Effector memory CD8-positive, alpha-beta T cell (primary cell): ENCODE measurements around the gene PLAC1.

ENCODE experiments used
- ATAC-seq: fragments of 150-1000 bp; cut with Tn5 transposase; replicated peaks from 2 replicates; pipeline ENCODE4 v1.10.0; 2021; ENCODE audit warnings: mild to moderate bottlenecking, moderate library complexity
- DNase-seq, 3 experiments: peaks; one replicate each; pipeline ENCODE4 v3.0.0; 2021
- H3K27ac Mint-ChIP-seq, 2 donors: one replicate each; pipeline ENCODE4 v1.8.0; 2022; ENCODE audit warnings: mild to moderate bottlenecking in 2 of 2, mixed read lengths in 2 of 2, moderate library complexity in 2 of 2
- H3K27me3 Mint-ChIP-seq, 2 donors: one replicate each; pipeline ENCODE4 v1.8.0; 2022; ENCODE audit warnings: mixed read lengths in 2 of 2
- H3K36me3 Mint-ChIP-seq: one replicate; pipeline ENCODE4 v1.8.0; 2022; ENCODE audit warnings: mild to moderate bottlenecking, moderate library complexity, mixed read lengths; ENCODE audit not compliant: insufficient read depth
- H3K4me1 Mint-ChIP-seq, 2 donors: one replicate each; pipeline ENCODE4 v1.8.0; 2022; ENCODE audit warnings: low read depth in 2 of 2, mixed read lengths in 2 of 2
- H3K4me3 Mint-ChIP-seq, 2 donors: one replicate each; pipeline ENCODE4 v1.8.0; 2022; ENCODE audit warnings: mild to moderate bottlenecking in 2 of 2, mixed read lengths in 2 of 2, moderate library complexity in 2 of 2
- H3K9me3 Mint-ChIP-seq, 2 donors: one replicate each; pipeline ENCODE4 v1.8.0; 2022; ENCODE audit warnings: mixed read lengths in 2 of 2
- total RNA-seq, 9 experiments: gene quantifications; one replicate each; lab custom pipeline; 2026; lab: John Stamatoyannopoulos, UW

PLAC1 gene
- 0 to 1.6 (median 0) reads per million in 9 experiments for total RNA-seq

- Mint-ChIP-seq H3K27me3 (peaks cover 11 to 15% of the 10 kb centered on the region in 2 donors), H3K4me1 (peaks cover 0 to 2% of the 10 kb centered on the region in 2 donors), H3K27ac (peak within 1 kb of the TSS in 1 of 2 donors; percentile 72), H3K4me3 (no peak within 1 kb of the TSS), H3K9me3 (no peaks in the 10 kb centered on the region), H3K36me3 (no peaks in the 10 kb centered on the region)
- DNase-seq, result no peak
- ATAC-seq, result no peak
Observed at GRCh38 chrX:134658002-134658759, at the start of gene PLAC1. Gene PLAC1, minus strand, starts transcription at chrX:134658471. Its CDS starts 91,789 bp downstream, at chrX:134566682.

- Mint-ChIP-seq H3K9me3 (no peaks in the 10 kb centered on the region), H3K27ac (no peak overlapping the region), H3K4me1 (no peaks in the 10 kb centered on the region), H3K36me3 (no peaks in the 10 kb centered on the region), H3K27me3 (peaks cover 4% of the 10 kb centered on the region in 2 donors), H3K4me3 (no peak overlapping the region)
- no peak for DNase-seq
- no peak for ATAC-seq
Observed at GRCh38 chrX:134706138-134706537, 47.9 kb upstream of the PLAC1 start.

- Mint-ChIP-seq H3K4me3 (no peak overlapping the region), H3K27ac (no peak overlapping the region), H3K27me3 (peaks cover 22 to 25% of the 10 kb centered on the region in 2 donors), H3K9me3 (no peaks in the 10 kb centered on the region), H3K36me3 (no peaks in the 10 kb centered on the region), H3K4me1 (no peaks in the 10 kb centered on the region)
- ATAC-seq (no peak), DNase-seq (no peak)
Observed at GRCh38 chrX:134695999-134696398, 37.7 kb upstream of the PLAC1 start.

- no peaks in the 10 kb centered on the region for H3K4me1 Mint-ChIP-seq
- H3K4me3 Mint-ChIP-seq, result no peak overlapping the region
- no peak overlapping the region for H3K27ac Mint-ChIP-seq
- ATAC-seq, result no peak
- H3K27me3 Mint-ChIP-seq, result peaks cover 10 to 15% of the 10 kb centered on the region in 2 donors
- no peaks in the 10 kb centered on the region for H3K36me3 Mint-ChIP-seq
- DNase-seq, result no peak
- no peaks in the 10 kb centered on the region for H3K9me3 Mint-ChIP-seq
Observed at GRCh38 chrX:134694333-134695322, 36.4 kb upstream of the PLAC1 start.

GRCh38 chrX:134693644-134694043 is 35.4 kb upstream of the PLAC1 start:
- ATAC-seq (no peak), DNase-seq (no peak)
- H3K36me3 Mint-ChIP-seq, result no peaks in the 10 kb centered on the region
- H3K27me3 Mint-ChIP-seq, result peaks cover 7 to 9% of the 10 kb centered on the region in 2 donors
- H3K4me1 Mint-ChIP-seq, result no peaks in the 10 kb centered on the region
- H3K4me3 Mint-ChIP-seq, result no peak overlapping the region
- H3K27ac Mint-ChIP-seq, result no peak overlapping the region
- no peaks in the 10 kb centered on the region for H3K9me3 Mint-ChIP-seq

- no peak for DNase-seq
- H3K4me3 Mint-ChIP-seq, result no peak overlapping the region
- ATAC-seq, result no peak
- H3K27ac Mint-ChIP-seq, result no peak overlapping the region
- no peaks in the 10 kb centered on the region for H3K36me3 Mint-ChIP-seq
- H3K9me3 Mint-ChIP-seq, result no peaks in the 10 kb centered on the region
- H3K27me3 Mint-ChIP-seq, result peaks cover 7% of the 10 kb centered on the region in 2 donors
- no peaks in the 10 kb centered on the region for H3K4me1 Mint-ChIP-seq
Observed at GRCh38 chrX:134692990-134693389, 34.7 kb upstream of the PLAC1 start.

- no peak overlapping the region for H3K4me3 Mint-ChIP-seq
- no peak overlapping the region for H3K27ac Mint-ChIP-seq
- no peaks in the 10 kb centered on the region for H3K36me3 Mint-ChIP-seq
- peaks cover 7% of the 10 kb centered on the region in 2 donors for H3K27me3 Mint-ChIP-seq
- H3K9me3 Mint-ChIP-seq, result no peaks in the 10 kb centered on the region
- H3K4me1 Mint-ChIP-seq, result no peaks in the 10 kb centered on the region
- ATAC-seq (no peak), DNase-seq (no peak)
Observed at GRCh38 chrX:134692233-134692632, 34.0 kb upstream of the PLAC1 start.

GRCh38 chrX:134691453-134691852 is 33.2 kb upstream of the PLAC1 start:
- H3K4me3 Mint-ChIP-seq, result no peak overlapping the region
- H3K4me1 Mint-ChIP-seq, result no peaks in the 10 kb centered on the region
- no peaks in the 10 kb centered on the region for H3K36me3 Mint-ChIP-seq
- H3K9me3 Mint-ChIP-seq, result no peaks in the 10 kb centered on the region
- no peak overlapping the region for H3K27ac Mint-ChIP-seq
- no peak for ATAC-seq
- no peak for DNase-seq
- H3K27me3 Mint-ChIP-seq, result peaks cover 7% of the 10 kb centered on the region in 2 donors

GRCh38 chrX:134688839-134689238 is 30.6 kb upstream of the PLAC1 start:
- Mint-ChIP-seq H3K4me1 (no peaks in the 10 kb centered on the region), H3K27me3 (peaks cover 7% of the 10 kb centered on the region in 2 donors), H3K4me3 (no peak overlapping the region), H3K27ac (no peak overlapping the region), H3K9me3 (no peaks in the 10 kb centered on the region), H3K36me3 (no peaks in the 10 kb centered on the region)
- no peak for ATAC-seq
- no peak for DNase-seq

- Mint-ChIP-seq H3K36me3 (no peaks in the 10 kb centered on the region), H3K4me3 (no peak overlapping the region), H3K27me3 (peaks cover 4 to 7% of the 10 kb centered on the region in 2 donors), H3K9me3 (no peaks in the 10 kb centered on the region), H3K27ac (no peak overlapping the region), H3K4me1 (no peaks in the 10 kb centered on the region)
- no peak for DNase-seq
- ATAC-seq, result no peak
Observed at GRCh38 chrX:134688031-134688823, 30.0 kb upstream of the PLAC1 start.

- H3K36me3 Mint-ChIP-seq, result no peaks in the 10 kb centered on the region
- ATAC-seq (no peak), DNase-seq (no peak)
- H3K4me1 Mint-ChIP-seq, result no peaks in the 10 kb centered on the region
- no peaks in the 10 kb centered on the region for H3K27me3 Mint-ChIP-seq
- H3K4me3 Mint-ChIP-seq, result no peak overlapping the region
- H3K27ac Mint-ChIP-seq, result no peak overlapping the region
- no peaks in the 10 kb centered on the region for H3K9me3 Mint-ChIP-seq
Observed at GRCh38 chrX:134685668-134686067, 27.4 kb upstream of the PLAC1 start.

- no peaks in the 10 kb centered on the region for H3K4me1 Mint-ChIP-seq
- no peak overlapping the region for H3K27ac Mint-ChIP-seq
- no peaks in the 10 kb centered on the region for H3K36me3 Mint-ChIP-seq
- ATAC-seq (no peak), DNase-seq (no peak)
- H3K4me3 Mint-ChIP-seq, result no peak overlapping the region
- H3K27me3 Mint-ChIP-seq, result no peaks in the 10 kb centered on the region
- H3K9me3 Mint-ChIP-seq, result no peaks in the 10 kb centered on the region
Observed at GRCh38 chrX:134684956-134685355, 26.7 kb upstream of the PLAC1 start.

- DNase-seq, result no peak
- Mint-ChIP-seq H3K27ac (no peak overlapping the region), H3K4me3 (no peak overlapping the region), H3K4me1 (no peaks in the 10 kb centered on the region), H3K36me3 (no peaks in the 10 kb centered on the region), H3K9me3 (no peaks in the 10 kb centered on the region), H3K27me3 (no peaks in the 10 kb centered on the region)
- ATAC-seq, result no peak
Observed at GRCh38 chrX:134683351-134684005, 25.2 kb upstream of the PLAC1 start.
